COLO668 (cell line): ENCODE data around the gene ST3GAL4.

Source experiments
- DNase-seq: peaks from one replicate; lab custom pipeline; 2025; ENCODE audit not compliant: unreplicated experiment; lab: John Stamatoyannopoulos, UW

ST3GAL4 gene

DNA sequence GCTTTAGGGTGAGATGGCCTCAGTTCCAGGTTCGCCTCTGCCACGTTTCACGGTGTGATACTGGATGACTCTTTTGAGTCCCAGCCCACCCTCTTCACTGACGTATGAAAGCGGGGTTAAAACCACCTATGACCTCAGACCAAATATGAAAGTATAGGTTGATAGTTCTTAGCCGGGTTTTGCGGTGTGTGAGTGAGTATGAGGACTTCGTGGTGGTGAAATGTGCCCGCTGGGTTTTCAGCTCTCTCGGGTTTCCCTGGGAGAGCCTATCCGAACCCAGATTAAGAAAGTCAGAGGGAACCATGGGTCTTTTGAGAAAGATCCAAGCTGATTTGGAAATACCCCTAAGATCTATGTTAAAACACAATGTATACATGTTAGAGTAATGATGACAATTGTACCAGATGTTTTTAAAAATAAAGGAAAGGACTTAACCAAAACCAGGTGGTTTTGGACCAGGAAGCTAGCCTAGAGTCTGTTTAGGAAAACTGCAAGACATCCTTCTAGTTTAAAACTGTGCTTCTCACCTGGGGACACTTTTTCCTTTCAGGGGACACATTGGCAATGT is 25.8 kb upstream of the ST3GAL4 start:
- no peak for DNase-seq

DNA sequence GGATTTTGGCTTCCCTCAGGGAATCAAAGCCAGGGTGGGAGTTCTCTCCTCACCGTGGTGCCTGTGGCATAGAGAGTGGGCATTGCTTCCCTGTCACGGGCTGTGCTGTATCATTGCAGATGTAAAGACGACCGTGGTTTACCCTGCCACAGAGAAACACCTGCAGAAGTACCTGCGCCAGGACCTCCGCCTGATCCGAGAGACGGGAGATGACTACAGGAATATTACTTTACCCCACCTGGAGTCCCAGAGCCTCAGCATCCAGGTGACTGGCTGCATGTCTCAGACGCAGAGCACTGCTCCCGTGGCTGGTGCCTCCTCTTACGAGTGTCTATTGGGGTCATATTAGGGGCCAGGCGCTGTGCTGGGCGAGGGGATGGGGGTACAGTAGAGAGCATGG is 24.2 kb upstream of the ST3GAL4 start:
- no peak for DNase-seq

DNA sequence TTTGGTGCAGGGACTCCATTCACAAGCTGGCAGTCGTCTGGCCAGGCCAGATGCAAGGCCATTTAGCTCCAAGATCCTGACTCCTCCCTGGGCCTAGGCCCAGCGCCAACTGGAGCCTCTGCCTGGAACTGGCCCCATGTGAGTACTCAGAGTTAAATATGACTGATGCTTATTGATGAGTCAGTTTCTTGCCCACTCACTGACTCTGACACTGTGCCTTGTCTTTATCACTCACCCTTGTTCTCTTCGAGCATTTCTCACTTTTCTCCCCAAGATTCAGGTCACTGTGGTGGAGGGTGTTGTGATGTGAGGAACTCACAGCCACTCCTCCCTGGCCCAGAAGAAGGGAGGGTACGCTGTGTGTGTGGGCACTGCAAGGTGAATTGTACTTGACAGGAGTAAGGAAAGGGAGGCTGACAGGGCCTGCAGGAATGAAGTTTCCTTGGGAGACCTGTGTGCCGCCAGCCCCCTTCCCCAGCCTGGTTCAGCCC is 23.2 kb upstream of the ST3GAL4 start:
- no peak for DNase-seq

DNA sequence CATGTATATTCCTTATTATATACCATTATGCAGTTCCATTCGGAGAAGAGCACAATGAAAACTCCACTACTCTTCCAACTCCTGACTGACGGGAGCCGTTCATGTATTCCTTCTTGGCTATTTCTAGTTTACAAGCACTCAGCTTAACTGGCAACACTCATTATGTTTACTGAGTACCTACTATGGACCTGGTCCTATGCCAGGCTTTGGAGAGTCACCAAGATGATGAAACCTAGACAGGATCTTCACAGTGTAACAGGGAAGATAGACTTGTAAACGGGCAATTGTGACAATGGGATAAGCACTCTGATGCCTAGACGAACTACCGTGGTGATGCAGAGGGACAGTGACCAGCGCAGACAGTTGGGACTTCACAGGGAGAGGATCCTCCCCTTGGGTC is 22.3 kb upstream of the ST3GAL4 start:
- DNase-seq = no peak

DNA sequence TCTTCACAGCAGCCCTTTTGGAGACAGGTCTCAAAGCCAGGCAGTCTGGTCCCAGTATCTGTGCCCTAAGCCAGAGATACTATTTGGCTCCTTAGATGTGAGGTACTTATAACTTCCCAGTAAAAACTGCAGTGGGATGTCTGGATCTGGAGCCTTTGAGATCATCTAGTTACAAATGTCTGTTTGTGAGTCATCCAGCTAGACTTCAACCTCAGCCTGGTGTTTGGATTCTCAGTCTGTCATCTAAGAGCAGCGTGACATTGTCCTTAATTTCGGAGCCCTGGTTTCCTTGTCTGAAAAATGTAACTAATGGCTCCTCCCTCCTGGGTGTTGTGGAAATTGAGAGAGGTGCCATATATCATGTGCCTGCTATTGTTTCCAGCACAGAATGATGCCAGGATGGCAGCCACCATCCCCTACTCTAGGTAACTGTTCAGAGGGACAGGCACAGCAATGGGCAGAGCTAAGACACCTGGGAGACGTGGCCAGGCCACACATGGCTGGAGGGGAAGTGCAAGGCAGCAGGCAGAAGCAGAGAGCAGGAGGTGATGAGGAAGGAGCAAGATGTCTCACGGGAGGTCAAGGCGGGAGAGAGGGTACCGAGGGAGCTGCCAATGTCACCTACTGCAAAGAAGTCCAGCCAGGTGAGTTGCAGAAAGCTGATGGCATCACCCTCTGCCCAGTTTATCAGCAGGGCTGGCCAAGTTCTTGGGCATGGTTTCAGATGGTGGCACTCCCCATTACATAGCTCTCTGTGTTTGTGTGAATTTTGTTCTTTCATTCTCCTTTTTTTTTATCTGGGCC is 20.6 kb upstream of the ST3GAL4 start:
- no peak for DNase-seq

DNA sequence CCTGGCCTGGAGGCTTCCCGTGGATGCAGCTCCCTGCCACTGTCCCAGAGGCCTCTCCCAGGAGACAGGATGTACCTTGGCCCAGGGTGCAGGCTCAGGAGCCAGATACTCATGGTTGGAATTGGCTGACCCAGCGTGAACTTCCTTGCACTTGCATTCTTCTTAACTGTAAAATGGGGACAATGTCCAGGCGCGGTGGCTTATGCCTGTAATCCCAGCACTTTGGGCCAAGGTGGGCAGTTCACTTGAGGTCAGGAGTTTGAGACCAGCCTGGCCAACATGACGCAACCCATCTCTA is 20.1 kb upstream of the ST3GAL4 start:
- DNase-seq = no peak

DNA sequence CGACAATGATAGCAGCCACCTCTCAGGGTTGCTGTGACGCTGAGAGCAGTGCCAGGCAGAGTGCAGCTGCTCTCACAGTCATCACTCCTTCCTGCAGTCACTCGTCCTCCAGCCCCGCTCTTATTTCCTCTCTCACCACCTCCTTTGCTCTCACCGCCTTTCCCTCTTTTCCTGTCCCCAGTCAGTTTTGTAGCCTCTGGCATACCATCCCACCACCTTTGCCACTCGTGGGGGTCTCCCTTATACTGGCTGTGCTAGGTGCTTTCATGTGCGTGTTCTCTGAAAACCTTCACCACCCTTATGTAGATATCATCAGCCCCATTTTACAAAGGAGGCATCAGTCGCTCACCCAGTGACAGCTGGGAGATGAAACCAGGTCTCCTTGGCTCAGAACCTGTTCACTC is 19.3 kb upstream of the ST3GAL4 start:
- DNase-seq = no peak

DNA sequence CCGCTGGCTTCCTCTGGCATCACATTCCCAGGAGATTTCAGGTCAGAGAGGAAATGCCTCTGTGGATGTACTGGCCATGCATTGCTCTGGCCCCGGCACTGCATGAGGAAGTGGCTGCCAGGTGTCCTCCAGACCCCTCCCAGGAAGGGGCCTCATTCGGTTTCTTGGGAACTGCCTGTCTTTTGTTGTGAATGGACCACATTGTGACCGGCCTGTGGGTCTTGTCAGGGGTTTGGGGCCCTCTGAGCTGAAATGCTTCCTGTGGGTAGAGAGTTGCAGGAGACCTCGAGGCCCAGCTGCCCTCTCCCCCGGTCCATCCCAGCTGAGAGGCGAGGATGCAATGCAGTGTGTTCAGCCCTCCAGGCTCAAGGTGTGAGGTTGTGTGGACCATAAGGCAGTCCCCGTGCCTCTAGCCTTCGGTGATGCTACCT is 18.8 kb upstream of the ST3GAL4 start:
- DNase-seq = no peak

DNA sequence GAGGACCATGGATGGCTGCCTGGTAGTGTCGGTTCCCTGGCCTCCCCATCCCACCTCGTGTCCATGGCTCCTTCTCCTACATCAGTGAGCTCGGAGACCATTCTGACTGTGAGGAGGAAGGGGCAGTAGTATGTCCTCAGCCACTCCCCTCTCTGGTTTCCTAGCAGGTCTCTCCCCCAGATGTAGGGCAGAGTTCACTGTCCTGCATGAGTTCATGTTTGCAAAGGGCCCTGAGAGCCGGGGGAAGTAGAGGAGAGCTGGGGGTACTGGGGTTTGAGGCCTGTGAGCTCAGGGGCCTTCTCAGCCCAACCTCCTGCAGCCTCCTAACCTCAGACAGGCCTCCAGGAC is 18.4 kb upstream of the ST3GAL4 start:
- DNase-seq = no peak

DNA sequence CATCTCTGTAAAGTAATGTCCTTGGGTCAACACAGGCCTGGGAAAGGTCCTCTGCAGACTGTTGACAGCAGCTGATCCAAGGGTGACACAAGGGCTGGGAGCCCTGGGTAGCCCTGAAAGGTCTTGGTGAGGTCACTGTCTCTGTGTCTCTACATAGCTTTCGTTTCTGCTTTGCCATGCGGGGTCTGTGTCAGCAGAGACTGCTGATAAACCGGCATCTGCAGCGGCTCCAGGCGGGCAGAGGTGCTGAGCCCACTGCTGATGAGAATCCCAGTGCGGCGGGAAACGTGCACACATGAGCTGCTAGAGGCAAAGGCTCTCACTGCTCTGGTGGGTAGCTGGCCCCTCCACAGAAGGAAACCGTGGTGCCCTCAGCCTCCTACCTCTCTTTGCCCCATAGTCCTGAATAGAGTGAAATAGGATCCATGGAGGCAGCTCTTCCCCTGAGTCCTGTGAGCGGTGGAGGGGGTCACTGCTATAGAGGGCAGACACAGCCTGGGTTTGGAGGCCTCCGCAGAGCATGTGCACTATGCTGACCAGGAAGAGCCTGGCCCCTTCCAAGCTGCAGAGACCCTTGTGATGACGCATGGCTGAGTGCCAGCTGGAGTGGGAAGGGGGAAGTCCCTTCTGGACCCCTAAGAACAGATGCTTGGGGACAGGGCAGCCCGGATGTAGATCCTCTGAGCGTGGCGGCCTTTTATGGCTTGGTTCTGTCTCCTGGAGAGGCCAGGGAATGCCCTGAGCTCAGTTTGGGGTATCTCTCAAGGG is 17.8 kb upstream of the ST3GAL4 start:
- no peak for DNase-seq

DNA sequence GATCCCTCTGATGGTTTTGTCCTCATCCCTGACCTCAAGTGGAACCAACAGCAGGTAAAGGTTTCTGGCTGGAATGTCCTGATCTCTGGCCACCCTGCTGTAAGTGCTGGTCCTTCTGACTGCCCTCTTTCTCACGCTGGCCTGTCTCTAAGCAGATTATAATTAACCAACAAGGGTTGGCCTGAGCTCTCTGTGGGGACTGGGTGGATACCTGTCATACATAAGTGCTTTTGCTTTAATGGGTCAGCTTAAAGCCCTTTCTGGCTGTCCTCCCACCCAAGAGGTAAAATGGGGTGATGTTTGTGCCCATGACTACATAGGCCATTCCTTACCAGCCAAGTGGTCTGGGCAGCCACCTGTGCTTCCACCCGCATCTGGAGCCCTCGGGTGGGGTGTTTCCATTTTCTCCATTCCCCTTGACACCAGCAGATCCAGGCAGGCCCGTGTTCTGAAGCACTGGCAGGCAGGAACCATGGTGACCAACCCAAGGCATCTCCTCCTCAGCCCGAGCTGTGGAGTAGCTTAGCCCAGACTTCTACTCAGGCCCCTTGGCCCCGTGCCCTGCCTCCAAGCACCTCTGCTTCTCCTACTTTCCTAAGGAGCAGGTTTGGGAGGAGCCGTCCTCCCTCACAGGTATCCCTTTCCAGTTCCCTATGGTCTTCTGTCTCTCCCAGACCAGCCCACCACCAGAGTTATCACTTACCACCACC is 17.0 kb upstream of the ST3GAL4 start:
- DNase-seq = no peak

DNA sequence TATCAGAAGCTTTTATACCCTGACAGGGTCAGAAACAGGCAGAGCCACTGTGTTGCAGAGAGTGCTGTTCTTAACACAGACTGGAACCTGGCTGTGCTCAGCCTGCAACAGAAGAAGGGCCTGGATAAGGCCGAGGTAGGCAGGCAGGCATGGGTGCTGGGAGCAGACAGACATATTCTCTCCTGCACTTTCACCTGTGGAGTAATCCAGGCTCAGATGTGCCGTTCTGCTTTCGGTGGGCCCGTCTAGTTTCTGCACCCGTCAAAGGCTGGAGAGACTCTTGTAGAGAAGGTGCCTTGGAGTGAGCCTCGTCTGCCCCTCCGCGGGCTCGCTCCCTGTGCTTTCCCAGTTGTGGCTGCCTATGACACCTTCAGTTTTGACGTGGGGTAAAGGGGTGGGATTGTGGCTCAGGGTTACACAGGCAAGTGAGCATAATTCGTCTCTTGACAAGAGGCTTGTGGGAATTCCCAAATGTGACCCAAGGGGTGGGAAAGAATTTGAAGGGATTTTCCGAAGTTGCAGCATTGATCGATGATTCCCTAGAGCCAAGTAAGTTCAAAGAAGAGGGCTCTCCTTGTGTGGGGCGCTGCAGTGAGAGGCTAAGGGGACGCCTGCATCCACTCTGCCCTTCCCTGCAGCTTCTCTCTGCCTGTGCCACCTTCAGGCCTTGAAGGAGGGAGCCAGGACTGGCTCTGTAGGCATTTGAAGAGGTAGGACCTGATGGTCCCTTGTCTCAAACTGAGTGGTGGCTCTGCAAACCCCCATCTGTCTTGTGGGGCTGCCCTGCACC is 16.2 kb upstream of the ST3GAL4 start:
- DNase-seq = no peak

DNA sequence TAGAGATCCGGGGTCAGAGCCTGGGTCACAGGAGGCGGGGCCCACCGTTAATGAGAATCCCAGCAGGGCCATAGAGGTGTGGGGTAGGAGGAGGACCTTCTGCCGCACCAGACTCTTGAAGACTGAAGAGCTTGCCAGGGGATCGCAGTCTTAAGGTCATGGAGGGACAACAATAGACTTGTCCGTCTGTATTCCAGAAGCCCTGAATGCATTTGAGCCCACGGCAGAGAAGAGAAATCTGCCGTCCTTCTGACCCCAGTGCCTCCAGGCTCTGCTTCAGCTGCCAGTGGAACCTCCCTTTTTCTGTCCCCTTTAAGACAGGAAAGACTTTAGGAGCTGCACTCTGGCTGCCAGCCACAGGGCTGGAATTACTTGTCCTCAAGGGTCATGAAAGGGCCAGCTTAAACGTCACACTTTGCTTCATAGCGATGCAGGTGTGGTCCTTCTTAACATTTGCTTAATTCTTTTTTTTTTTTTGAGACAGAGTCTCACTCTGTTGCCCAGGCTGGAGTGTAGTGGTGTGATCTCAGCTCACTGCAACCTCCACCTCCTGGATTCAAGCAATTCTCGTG is 15.5 kb upstream of the ST3GAL4 start:
- DNase-seq = no peak

DNA sequence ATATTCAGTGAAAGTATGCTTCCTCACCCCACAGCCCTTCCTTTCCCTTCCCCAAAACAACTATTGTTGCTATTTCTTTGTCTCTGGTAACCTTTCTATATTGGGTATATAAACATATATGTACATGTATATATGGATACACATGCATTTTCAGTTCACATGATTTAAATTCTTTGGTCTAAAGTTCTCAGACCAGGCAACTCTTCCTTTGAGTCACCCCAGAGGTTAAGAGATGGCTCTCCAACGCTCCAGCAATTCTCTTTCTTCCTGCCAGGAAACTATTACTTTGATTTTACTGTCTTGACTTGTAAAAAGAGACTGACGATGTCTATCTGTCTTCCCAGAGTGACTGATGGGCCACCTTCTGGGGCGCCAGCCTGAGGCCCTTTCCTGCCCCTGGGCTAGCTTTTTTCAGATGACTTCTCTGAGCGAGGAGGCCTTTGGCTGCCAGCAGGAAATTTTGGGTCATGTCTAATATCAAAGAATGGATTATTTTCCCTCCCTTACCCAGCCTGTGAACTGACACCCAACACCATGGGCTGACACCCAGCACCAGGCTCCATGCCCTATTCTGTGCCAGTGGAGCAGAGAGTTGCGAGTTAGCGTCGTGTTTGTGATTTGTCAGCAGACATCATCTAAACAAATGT is 14.4 kb upstream of the ST3GAL4 start:
- no peak for DNase-seq

DNA sequence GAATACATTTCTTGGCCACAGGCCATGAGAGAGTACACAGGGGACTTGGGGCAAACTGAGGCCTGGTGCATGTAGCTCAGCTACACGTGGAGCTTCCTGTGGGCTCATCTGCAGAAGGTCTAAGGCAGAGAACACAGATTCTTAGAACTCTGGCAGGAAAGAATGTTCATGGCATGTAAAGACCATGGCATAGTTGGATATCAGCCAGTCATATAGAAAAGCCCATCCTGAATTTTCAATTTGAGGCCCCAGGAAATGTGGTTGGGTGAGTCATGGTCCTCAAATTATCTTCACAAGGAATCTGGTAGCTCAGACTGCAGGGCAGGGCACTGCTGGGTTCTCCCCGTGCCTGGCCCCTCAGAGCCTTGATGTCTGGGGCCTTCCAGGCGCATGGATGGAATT is 13.7 kb upstream of the ST3GAL4 start:
- no peak for DNase-seq

DNA sequence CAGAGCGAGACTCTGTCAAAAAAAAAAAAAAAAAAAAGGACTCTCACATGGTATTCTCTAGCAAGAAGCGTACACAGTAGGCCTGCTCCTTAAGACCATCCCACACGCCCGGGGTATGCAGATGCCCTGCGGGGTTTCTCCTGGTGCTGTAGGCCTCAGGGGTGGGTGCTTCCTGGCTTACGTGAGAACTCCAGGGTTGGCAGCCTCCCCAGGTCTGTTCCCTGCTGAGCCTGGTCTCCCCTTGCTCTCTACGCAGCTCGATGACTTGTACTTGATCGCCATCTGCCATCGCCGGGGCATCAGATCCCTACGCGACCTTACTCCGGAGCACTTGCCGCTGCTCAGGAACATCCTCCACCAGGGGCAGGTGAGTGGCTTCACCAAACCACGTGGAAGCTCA is 12.4 kb upstream of the ST3GAL4 start:
- no peak for DNase-seq

DNA sequence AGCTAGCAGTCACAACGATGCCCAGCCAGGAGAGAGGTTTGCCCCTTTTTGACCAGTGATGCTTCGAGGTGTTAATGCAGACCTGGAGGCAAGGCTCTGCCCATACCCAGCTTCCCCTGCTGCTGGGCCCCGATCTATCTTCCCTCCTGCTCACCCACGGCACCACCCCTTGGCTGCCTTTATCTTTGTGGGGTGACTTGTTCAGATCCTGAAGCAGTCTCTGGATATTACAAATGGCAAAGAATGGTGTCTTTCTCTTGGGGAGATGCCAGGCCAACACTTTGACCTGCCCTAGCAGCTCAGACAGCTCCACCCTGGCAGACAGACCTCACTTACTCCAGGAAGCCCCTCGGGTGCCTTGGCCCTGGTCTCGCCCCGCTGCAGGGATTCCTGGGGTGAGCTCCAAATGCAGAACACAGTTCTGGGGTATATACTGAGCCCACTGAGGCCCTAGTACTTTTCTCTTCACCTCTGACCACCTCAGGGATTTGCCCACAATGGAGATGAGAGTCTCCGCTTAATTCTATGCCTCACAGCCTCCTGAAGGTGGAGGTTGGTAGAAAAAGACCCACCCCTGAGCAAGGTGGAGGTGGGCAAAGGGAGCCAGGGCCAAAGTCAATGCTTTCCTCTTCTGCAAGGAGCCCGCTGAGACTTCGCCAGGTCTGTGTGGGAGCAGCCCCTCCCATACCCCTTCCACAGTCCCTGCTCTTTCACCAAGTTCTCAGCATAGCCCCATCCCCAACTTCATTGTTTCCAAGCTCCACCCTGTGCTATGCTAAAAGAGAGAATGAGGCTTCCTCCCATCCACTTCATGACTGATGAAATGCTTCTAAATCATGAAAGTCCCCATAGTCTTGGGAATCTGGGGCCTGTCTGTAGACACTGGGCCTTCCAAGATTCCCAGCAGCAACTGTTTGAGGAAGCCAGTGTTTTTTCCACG is 11.1 kb upstream of the ST3GAL4 start:
- no peak for DNase-seq

DNA sequence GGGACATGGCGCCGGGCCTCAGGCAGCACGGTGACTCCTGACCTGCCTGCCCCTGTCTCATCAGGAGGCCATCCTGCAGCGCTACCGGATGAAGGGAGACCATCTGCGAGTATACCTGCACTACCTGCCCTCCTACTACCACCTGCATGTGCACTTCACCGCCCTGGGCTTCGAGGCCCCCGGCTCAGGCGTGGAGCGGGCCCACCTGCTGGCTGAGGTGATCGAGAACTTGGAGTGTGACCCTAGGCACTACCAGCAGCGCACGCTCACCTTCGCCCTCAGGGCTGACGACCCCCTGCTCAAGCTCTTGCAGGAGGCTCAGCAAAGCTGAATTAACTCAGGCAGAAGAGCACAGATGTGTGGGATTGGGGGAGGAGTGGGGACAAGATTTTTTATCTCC is 10.2 kb upstream of the ST3GAL4 start:
- DNase-seq = no peak
